HG03442 (cell line): ENCODE measurements around the gene DNAJC11.

Source experiments
- ATAC-seq: cut with Tn5 transposase; IDR thresholded peaks from one replicate; pipeline ENCODE4 v1.9.1; 2021; ENCODE audit warnings: mild to moderate bottlenecking, moderate library complexity; ENCODE audit not compliant: unreplicated experiment

DNAJC11 gene

GRCh38 chr1:6627031-6627430 lies 74.6 kb downstream of the DNAJC11 start:
- ATAC-seq: no peak

- ATAC-seq: no peak
Observed at GRCh38 chr1:6625584-6626149, 75.9 kb downstream of the DNAJC11 start.

- peak; percentile 71 for ATAC-seq
Observed at GRCh38 chr1:6624710-6625583, 76.7 kb downstream of the DNAJC11 start, which contains the start of gene THAP3. TSS of gene THAP3 (plus strand) at chr1:6624868. CDS start at chr1:6625219, 351 bp downstream.

- ATAC-seq: no peak
Observed at GRCh38 chr1:6623269-6623965, 78.2 kb downstream of the DNAJC11 start.

GRCh38 chr1:6622396-6623152 lies 79.0 kb downstream of the DNAJC11 start:
- no peak for ATAC-seq

- ATAC-seq: no peak
Observed at GRCh38 chr1:6621429-6622391, 79.9 kb downstream of the DNAJC11 start.

GRCh38 chr1:6619045-6619444 lies 82.6 kb downstream of the DNAJC11 start:
- ATAC-seq: no peak

- ATAC-seq: no peak
Observed at GRCh38 chr1:6614929-6615785, 86.5 kb downstream of the DNAJC11 start.

GRCh38 chr1:6614019-6614928 lies 87.3 kb downstream of the DNAJC11 start:
- no peak for ATAC-seq

- peak; percentile 88 for ATAC-seq
Observed at GRCh38 chr1:6613361-6614018, 88.1 kb downstream of the DNAJC11 start, which contains the start of gene PHF13. TSS of gene PHF13 (plus strand) at chr1:6613731. CDS start at chr1:6614067, 336 bp downstream.

GRCh38 chr1:6612641-6613360 lies 88.8 kb downstream of the DNAJC11 start:
- no peak for ATAC-seq

- no peak for ATAC-seq
Observed at GRCh38 chr1:6603915-6604558, 97.6 kb downstream of the DNAJC11 start.

GRCh38 chr1:6603238-6603914 lies 98.2 kb downstream of the DNAJC11 start:
- ATAC-seq: no peak

GRCh38 chr1:6602669-6603237 lies 98.9 kb downstream of the DNAJC11 start, which contains the start of gene KLHL21:
TSS of gene KLHL21 (minus strand) at chr1:6602869. CDS start at chr1:6602817, 52 bp downstream.
- ATAC-seq: peak; percentile 50
